ENCODE data around the gene LRRC56.

Gene LRRC56

GRCh38 chr11:561148-562003, 24.0 kb downstream of the LRRC56 start:
- no peak for TF ChIP-seq CTCF (IDR thresholded peaks at IDR 0.05; ENCODE audit: insufficient read depth, low read depth, low read length, missing control alignments)
- peak overlapping the region; percentile 53 for H3K4me3 ChIP-seq (ENCODE audit: low read depth, low read length)
- DNase-seq (ENCODE audit: low read depth) = no peak

- no peak for TF ChIP-seq CTCF (IDR thresholded peaks at IDR 0.05; ENCODE audit: insufficient read depth, low read depth, low read length, missing control alignments)
- peak overlapping the region; percentile 53 for H3K4me3 ChIP-seq (ENCODE audit: low read depth, low read length)
- DNase-seq (ENCODE audit: low read depth) = no peak
These were observed 24.8 kb downstream of the LRRC56 start for GRCh38 chr11:562046-562645.

- H3K4me3 ChIP-seq (ENCODE audit: low read depth, low read length) = no peak overlapping the region
- no peak for DNase-seq (ENCODE audit: low read depth)
- TF ChIP-seq CTCF (IDR thresholded peaks at IDR 0.05; ENCODE audit: insufficient read depth, low read depth, low read length, missing control alignments) = no peak
These were observed 25.9 kb downstream of the LRRC56 start for GRCh38 chr11:563066-563811.

- DNase-seq (ENCODE audit: low read depth) = no peak
- no peak overlapping the region for H3K4me3 ChIP-seq (ENCODE audit: low read depth, low read length)
- TF ChIP-seq CTCF (IDR thresholded peaks at IDR 0.05; ENCODE audit: insufficient read depth, low read depth, low read length, missing control alignments) = no peak
These were observed 26.7 kb downstream of the LRRC56 start for GRCh38 chr11:563812-564578.

- no peak for TF ChIP-seq CTCF (IDR thresholded peaks at IDR 0.05; ENCODE audit: insufficient read depth, low read depth, low read length, missing control alignments)
- no peak for DNase-seq (ENCODE audit: low read depth)
- H3K4me3 ChIP-seq (ENCODE audit: low read depth, low read length) = no peak overlapping the region
These were observed 28.7 kb downstream of the LRRC56 start for GRCh38 chr11:565921-566509.

GRCh38 chr11:567011-567628, 29.8 kb downstream of the LRRC56 start:
- DNase-seq (ENCODE audit: low read depth) = no peak
- H3K4me3 ChIP-seq (ENCODE audit: low read depth, low read length) = peak overlapping the region; percentile 68
- no peak for TF ChIP-seq CTCF (IDR thresholded peaks at IDR 0.05; ENCODE audit: insufficient read depth, low read depth, low read length, missing control alignments)

Measured in GM12865 (cell line).